Measurements from ENCODE around the gene RBMS3. TPM values are rescaled to one million over a fixed set of nuclear protein-coding genes. Genes with fewer than 3 reads are reported as not detected.

The RBMS3 gene
- total RNA-seq, 1 experiment from 2014 or later: 8.7 TPM

- no peak for TF ChIP-seq MLX (CRISPR knock-in tag; IDR thresholded peaks at IDR 0.05)
These were observed 473.5 kb downstream of the RBMS3 start (continued) for GRCh38 chr3:29754346-29754745.

- ChIA-PET CTCF (no interaction called here), POLR2A (no interaction called here)
- peaks cover 49% of the 10 kb centered on the region for H3K4me1 Mint-ChIP-seq
- H3K27ac Mint-ChIP-seq: no peak overlapping the region
- DNase-seq (ENCODE audit: low spot score): no peak
- H3K4me3 Mint-ChIP-seq: no peak overlapping the region
- H3K27me3 Mint-ChIP-seq (ENCODE audit: low read depth): no peaks in the 10 kb centered on the region
- TF ChIP-seq PRRX2 (CRISPR knock-in tag; IDR thresholded peaks at IDR 0.05): no peak
- TF ChIP-seq TEAD4 (CRISPR knock-in tag; IDR thresholded peaks at IDR 0.05): no peak
- no peak for TF ChIP-seq FOXP4 (CRISPR knock-in tag; IDR thresholded peaks at IDR 0.05)
- no peak for TF ChIP-seq ZBTB43 (CRISPR knock-in tag; IDR thresholded peaks at IDR 0.05)
- no peak for TF ChIP-seq TP53 (CRISPR knock-in tag; IDR thresholded peaks at IDR 0.05)
- H3K36me3 Mint-ChIP-seq: 0 out of 2 replicates have a peak, but pooled peaks cover 2% of the 10 kb centered on the region
- H3K9me3 Mint-ChIP-seq: peaks cover 8% of the 10 kb centered on the region
- no peak for ATAC-seq
These were observed 474.5 kb downstream of the RBMS3 start for GRCh38 chr3:29755416-29755815.

GRCh38 chr3:29757054-29757777 lies 476.3 kb downstream of the RBMS3 start:
- peak; percentile 46 for ATAC-seq
- H3K4me1 Mint-ChIP-seq: peaks cover 55% of the 10 kb centered on the region
- no peaks in the 10 kb centered on the region for H3K27me3 Mint-ChIP-seq (ENCODE audit: low read depth)
- H3K27ac Mint-ChIP-seq: no peak overlapping the region
- H3K9me3 Mint-ChIP-seq: no peaks in the 10 kb centered on the region; the same call in 1 of the 2 replicates
- H3K36me3 Mint-ChIP-seq: no peaks in the 10 kb centered on the region
- POLR2A ChIA-PET: no interaction called here
- CTCF ChIA-PET: no interaction called here
- no peak for DNase-seq (ENCODE audit: low spot score)
- H3K4me3 Mint-ChIP-seq: no peak overlapping the region
- TF ChIP-seq EMX1 (CRISPR knock-in tag; IDR thresholded peaks at IDR 0.05): no peak
- no peak for TF ChIP-seq NFE2L1 (CRISPR knock-in tag; IDR thresholded peaks at IDR 0.05)
- TF ChIP-seq ZNF232 (CRISPR knock-in tag; IDR thresholded peaks at IDR 0.05): no peak
- no peak for TF ChIP-seq ZNF532 (CRISPR knock-in tag; IDR thresholded peaks at IDR 0.05; ENCODE audit: borderline replicate concordance)
- TF ChIP-seq SOX15 (CRISPR knock-in tag; IDR thresholded peaks at IDR 0.05): no peak
- TF ChIP-seq GABPB1 (CRISPR knock-in tag; IDR thresholded peaks at IDR 0.05): no peak
- TF ChIP-seq PREB (CRISPR knock-in tag; IDR thresholded peaks at IDR 0.05; ENCODE audit: borderline replicate concordance): no peak
- no peak for TF ChIP-seq ZNF416 (CRISPR knock-in tag; IDR thresholded peaks at IDR 0.05)

Measured in WTC11 (cell line).